ENCODE results near the gene LIPK.

The LIPK gene

DNA sequence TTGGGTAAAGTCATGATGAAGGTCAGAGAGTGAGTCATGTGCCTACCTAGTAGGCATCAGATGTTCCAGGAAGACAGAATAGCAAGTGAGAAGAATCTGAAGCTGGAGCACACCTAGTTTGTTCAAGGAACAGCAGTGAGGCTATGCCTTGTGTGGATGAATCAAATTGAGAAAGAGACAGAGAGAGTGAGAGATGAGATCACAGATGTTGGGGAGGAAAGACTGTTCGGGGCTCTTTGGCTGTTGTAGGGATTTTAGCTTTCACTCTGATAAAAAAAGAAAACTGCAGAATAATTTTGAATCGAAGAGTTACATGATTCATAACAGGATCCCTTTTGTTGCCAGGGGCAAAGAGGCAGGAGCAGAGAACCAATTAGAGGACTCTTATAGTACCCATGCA, 35.6 kb upstream of the LIPK start:
- FAIRE-seq (peak; percentile 28), DNase-seq (ENCODE audit: insufficient read length, low spot score) (no peak)
- TF ChIP-seq SPI1 (IDR thresholded peaks at IDR 0.05; ENCODE audit: low read depth, low read length) (no peak), POLR2AphosphoS5 (IDR thresholded peaks at IDR 0.05; ENCODE audit: low read depth, low read length) (no peak)

DNA sequence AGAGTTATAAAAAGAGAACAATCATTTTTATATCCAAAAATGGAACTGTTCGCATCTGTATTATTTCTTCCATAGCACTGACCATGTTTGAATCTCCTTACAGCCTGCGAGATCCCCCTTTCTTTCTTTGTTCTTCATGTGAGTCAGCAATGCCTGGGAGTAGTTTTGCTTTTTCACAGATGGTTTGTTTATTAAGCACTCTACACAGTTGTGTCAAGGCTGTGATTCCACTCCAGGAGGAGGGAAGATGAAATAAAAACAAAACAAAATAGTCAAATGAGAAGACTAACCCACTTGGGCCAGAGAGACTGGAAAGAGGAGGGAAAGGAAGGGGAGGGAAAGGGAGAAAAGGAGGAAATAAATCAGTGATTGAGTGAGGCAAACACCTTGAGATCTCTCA, 34.0 kb upstream of the LIPK start:
- TF ChIP-seq POLR2AphosphoS5 (IDR thresholded peaks at IDR 0.05; ENCODE audit: low read depth, low read length) (no peak), POU2F2 (IDR thresholded peaks at IDR 0.05; ENCODE audit: low read depth, low read length) (no peak), TAF1 (IDR thresholded peaks at IDR 0.05; ENCODE audit: low read depth, low read length) (no peak), PAX5 (IDR thresholded peaks at IDR 0.05; ENCODE audit: insufficient read depth, low read length, severe bottlenecking) (no peak), SPI1 (IDR thresholded peaks at IDR 0.05; ENCODE audit: low read depth, low read length) (no peak), POLR2A (IDR thresholded peaks at IDR 0.05; ENCODE audit: low read depth, low read length) (no peak)
- no peak for FAIRE-seq
- no peak for DNase-seq (ENCODE audit: insufficient read length, low spot score)

GRCh38 chr10:88676283-88677060, 29.6 kb upstream of the LIPK start:
- FAIRE-seq (no peak), DNase-seq (ENCODE audit: insufficient read length, low spot score) (no peak)
- no peak for TF ChIP-seq POLR2A (IDR thresholded peaks at IDR 0.05; ENCODE audit: low read depth, low read length)
- no peak for TF ChIP-seq PAX5 (IDR thresholded peaks at IDR 0.05; ENCODE audit: insufficient read depth, low read length, severe bottlenecking)
- TF ChIP-seq SPI1 (IDR thresholded peaks at IDR 0.05; ENCODE audit: low read depth, low read length), result no peak
- TF ChIP-seq POLR2AphosphoS5 (IDR thresholded peaks at IDR 0.05; ENCODE audit: low read depth, low read length), result no peak
- no peak for TF ChIP-seq TAF1 (IDR thresholded peaks at IDR 0.05; ENCODE audit: low read depth, low read length)
- no peak for TF ChIP-seq POU2F2 (IDR thresholded peaks at IDR 0.05; ENCODE audit: low read depth, low read length)

GRCh38 chr10:88680958-88681357, 25.1 kb upstream of the LIPK start:
- TF ChIP-seq PAX5 (IDR thresholded peaks at IDR 0.05; ENCODE audit: insufficient read depth, low read length, severe bottlenecking), result no peak
- no peak for TF ChIP-seq SPI1 (IDR thresholded peaks at IDR 0.05; ENCODE audit: low read depth, low read length)
- TF ChIP-seq POLR2A (IDR thresholded peaks at IDR 0.05; ENCODE audit: low read depth, low read length), result no peak
- TF ChIP-seq POLR2AphosphoS5 (IDR thresholded peaks at IDR 0.05; ENCODE audit: low read depth, low read length), result no peak
- no peak for TF ChIP-seq TAF1 (IDR thresholded peaks at IDR 0.05; ENCODE audit: low read depth, low read length)
- TF ChIP-seq POU2F2 (IDR thresholded peaks at IDR 0.05; ENCODE audit: low read depth, low read length), result no peak
- no peak for DNase-seq (ENCODE audit: insufficient read length, low spot score)
- no peak for FAIRE-seq

DNA sequence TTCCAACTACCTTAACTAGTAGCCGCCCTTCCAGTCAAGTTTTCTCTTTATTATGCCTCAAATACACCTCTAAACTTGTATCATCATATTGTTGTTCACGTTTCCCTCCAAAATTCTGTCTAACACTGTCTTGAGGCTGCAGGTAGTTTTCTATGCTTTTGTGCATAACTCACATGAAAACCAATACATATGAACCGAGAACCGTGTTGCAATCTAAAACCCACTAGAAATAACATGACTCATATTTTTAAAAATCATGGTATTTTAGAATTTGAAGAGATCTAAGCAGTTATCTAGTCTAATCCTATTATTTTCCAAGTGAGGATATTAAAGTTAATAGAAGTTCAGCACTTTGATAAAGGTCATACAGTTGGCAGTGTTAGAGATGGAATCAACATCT, 23.6 kb upstream of the LIPK start:
- FAIRE-seq (no peak), DNase-seq (ENCODE audit: insufficient read length, low spot score) (no peak)
- TF ChIP-seq POU2F2 (IDR thresholded peaks at IDR 0.05; ENCODE audit: low read depth, low read length) (no peak), TAF1 (IDR thresholded peaks at IDR 0.05; ENCODE audit: low read depth, low read length) (no peak), POLR2A (IDR thresholded peaks at IDR 0.05; ENCODE audit: low read depth, low read length) (no peak), SPI1 (IDR thresholded peaks at IDR 0.05; ENCODE audit: low read depth, low read length) (no peak), PAX5 (IDR thresholded peaks at IDR 0.05; ENCODE audit: insufficient read depth, low read length, severe bottlenecking) (no peak), POLR2AphosphoS5 (IDR thresholded peaks at IDR 0.05; ENCODE audit: low read depth, low read length) (no peak)

GRCh38 chr10:88687853-88688467, 18.1 kb upstream of the LIPK start:
- DNase-seq (ENCODE audit: insufficient read length, low spot score), result no peak
- FAIRE-seq, result no peak

DNA sequence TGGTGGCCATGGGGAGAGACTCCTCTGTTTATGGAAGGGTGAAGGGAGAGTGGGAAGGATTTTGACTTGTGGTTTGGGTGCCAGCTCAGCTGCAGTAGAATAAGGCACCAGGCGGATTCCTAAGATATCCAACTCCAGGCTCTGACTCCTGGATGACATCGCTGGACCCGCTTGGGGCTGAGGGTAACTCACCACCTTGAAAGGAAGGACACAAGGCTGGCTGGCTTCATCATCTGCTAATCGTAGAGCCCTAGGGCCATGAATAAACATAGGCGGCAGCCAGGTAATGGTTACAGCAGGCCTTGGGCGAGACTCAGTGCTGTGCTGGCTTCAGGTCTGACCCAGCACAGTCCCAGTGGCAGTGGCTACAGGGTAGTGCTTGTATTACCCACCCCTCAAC, 16.7 kb upstream of the LIPK start:
- DNase-seq (ENCODE audit: insufficient read length, low spot score), result no peak
- TF ChIP-seq SPI1 (IDR thresholded peaks at IDR 0.05; ENCODE audit: low read depth, low read length), result no peak
- TF ChIP-seq POLR2A (IDR thresholded peaks at IDR 0.05; ENCODE audit: low read depth, low read length), result no peak
- no peak for TF ChIP-seq TAF1 (IDR thresholded peaks at IDR 0.05; ENCODE audit: low read depth, low read length)
- TF ChIP-seq PAX5 (IDR thresholded peaks at IDR 0.05; ENCODE audit: insufficient read depth, low read length, severe bottlenecking), result no peak
- TF ChIP-seq POLR2AphosphoS5 (IDR thresholded peaks at IDR 0.05; ENCODE audit: low read depth, low read length), result no peak
- TF ChIP-seq POU2F2 (IDR thresholded peaks at IDR 0.05; ENCODE audit: low read depth, low read length), result no peak
- no peak for FAIRE-seq

More at GRCh38 chr10:88687853-88688467, 18.1 kb upstream of the LIPK start:
- TF ChIP-seq TAF1 (IDR thresholded peaks at IDR 0.05; ENCODE audit: low read depth, low read length), result no peak
- no peak for TF ChIP-seq POU2F2 (IDR thresholded peaks at IDR 0.05; ENCODE audit: low read depth, low read length)
- no peak for TF ChIP-seq SPI1 (IDR thresholded peaks at IDR 0.05; ENCODE audit: low read depth, low read length)
- no peak for TF ChIP-seq POLR2A (IDR thresholded peaks at IDR 0.05; ENCODE audit: low read depth, low read length)
- no peak for TF ChIP-seq POLR2AphosphoS5 (IDR thresholded peaks at IDR 0.05; ENCODE audit: low read depth, low read length)
- TF ChIP-seq PAX5 (IDR thresholded peaks at IDR 0.05; ENCODE audit: insufficient read depth, low read length, severe bottlenecking), result no peak

- FAIRE-seq (no peak), DNase-seq (ENCODE audit: insufficient read length, low spot score) (no peak)
- no peak for TF ChIP-seq PAX5 (IDR thresholded peaks at IDR 0.05; ENCODE audit: insufficient read depth, low read length, severe bottlenecking)
- no peak for TF ChIP-seq POLR2AphosphoS5 (IDR thresholded peaks at IDR 0.05; ENCODE audit: low read depth, low read length)
- TF ChIP-seq TAF1 (IDR thresholded peaks at IDR 0.05; ENCODE audit: low read depth, low read length), result no peak
- TF ChIP-seq POLR2A (IDR thresholded peaks at IDR 0.05; ENCODE audit: low read depth, low read length), result no peak
- no peak for TF ChIP-seq SPI1 (IDR thresholded peaks at IDR 0.05; ENCODE audit: low read depth, low read length)
- TF ChIP-seq POU2F2 (IDR thresholded peaks at IDR 0.05; ENCODE audit: low read depth, low read length), result no peak
Measured at GRCh38 chr10:88693392-88694020, 12.5 kb upstream of the LIPK start.

DNA sequence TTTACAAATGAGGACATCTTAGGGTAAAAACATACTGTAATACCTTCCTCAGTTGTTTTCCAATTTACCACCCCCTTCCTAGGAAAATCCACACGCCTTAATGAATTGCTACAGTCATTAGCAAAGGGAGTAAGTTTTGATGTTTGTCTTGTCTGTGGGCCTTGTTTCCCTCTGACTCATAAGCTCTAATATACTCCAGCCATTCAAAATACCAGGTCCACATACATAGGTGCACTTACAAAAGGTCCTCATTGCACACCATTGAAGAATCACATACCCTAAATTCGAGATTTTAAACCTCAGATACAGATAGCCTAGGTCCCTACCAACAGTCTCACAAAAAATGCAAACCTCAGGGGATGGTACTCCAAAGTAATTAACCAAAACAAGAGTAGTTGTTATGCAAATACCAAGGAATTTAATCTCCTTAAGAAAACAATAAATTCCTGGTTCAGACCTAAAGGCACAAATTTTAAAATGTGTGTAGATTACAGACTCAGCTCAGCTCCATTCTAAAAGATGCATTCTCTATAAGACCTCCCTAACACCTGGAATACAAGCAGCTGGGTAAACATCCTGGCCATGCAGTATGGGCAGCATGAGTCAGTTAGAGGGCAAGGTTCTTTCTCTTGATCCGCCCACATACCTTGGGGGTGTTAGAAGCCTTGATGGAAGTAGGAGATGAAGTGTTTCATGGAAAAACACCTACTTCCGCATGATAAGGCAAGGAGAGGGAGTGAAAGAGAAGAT, 3.0 kb upstream of the LIPK start:
- TF ChIP-seq TAF1 (IDR thresholded peaks at IDR 0.05; ENCODE audit: low read depth, low read length) (no peak), POLR2AphosphoS5 (IDR thresholded peaks at IDR 0.05; ENCODE audit: low read depth, low read length) (no peak), POU2F2 (IDR thresholded peaks at IDR 0.05; ENCODE audit: low read depth, low read length) (no peak), SPI1 (IDR thresholded peaks at IDR 0.05; ENCODE audit: low read depth, low read length) (no peak), PAX5 (IDR thresholded peaks at IDR 0.05; ENCODE audit: insufficient read depth, low read length, severe bottlenecking) (no peak), POLR2A (IDR thresholded peaks at IDR 0.05; ENCODE audit: low read depth, low read length) (no peak)
- FAIRE-seq, result no peak
- DNase-seq (ENCODE audit: insufficient read length, low spot score), result no peak
